HG03039 (cell line): ENCODE measurements around the gene BEGAIN.

Experiments
- ATAC-seq: cut with Tn5 transposase; IDR thresholded peaks from one replicate; pipeline ENCODE4 v1.9.1; 2021; ENCODE audit warnings: mild to moderate bottlenecking, moderate library complexity; ENCODE audit not compliant: unreplicated experiment

Gene BEGAIN

GRCh38 chr14:100584056-100585031, 2.9 kb downstream of the BEGAIN start:
- no peak for ATAC-seq

GRCh38 chr14:100583245-100583644, 4.0 kb downstream of the BEGAIN start:
- ATAC-seq = no peak

- no peak for ATAC-seq
Observed at GRCh38 chr14:100582496-100583165, 4.6 kb downstream of the BEGAIN start.

GRCh38 chr14:100581228-100582145, 5.7 kb downstream of the BEGAIN start:
- no peak for ATAC-seq

- no peak for ATAC-seq
Observed at GRCh38 chr14:100580316-100581227, 6.6 kb downstream of the BEGAIN start.

GRCh38 chr14:100578552-100578951, 8.7 kb downstream of the BEGAIN start:
- no peak for ATAC-seq

GRCh38 chr14:100577986-100578431, 9.2 kb downstream of the BEGAIN start:
- no peak for ATAC-seq

GRCh38 chr14:100577321-100577985, 9.8 kb downstream of the BEGAIN start:
- ATAC-seq = no peak

- no peak for ATAC-seq
Observed at GRCh38 chr14:100576091-100577085, 10.8 kb downstream of the BEGAIN start.

GRCh38 chr14:100575266-100575995, 11.8 kb downstream of the BEGAIN start:
- ATAC-seq = no peak

- no peak for ATAC-seq
Observed at GRCh38 chr14:100574642-100575031, 12.6 kb downstream of the BEGAIN start.

GRCh38 chr14:100573757-100574641, 13.2 kb downstream of the BEGAIN start:
- ATAC-seq = no peak

- ATAC-seq = no peak
Observed at GRCh38 chr14:100573002-100573756, 14.0 kb downstream of the BEGAIN start.

- no peak for ATAC-seq
Observed at GRCh38 chr14:100572543-100572942, 14.7 kb downstream of the BEGAIN start.

- ATAC-seq = no peak
Observed at GRCh38 chr14:100571837-100572236, 15.4 kb downstream of the BEGAIN start.
